ENCODE results near the gene TAF8.

The TAF8 gene

DNA sequence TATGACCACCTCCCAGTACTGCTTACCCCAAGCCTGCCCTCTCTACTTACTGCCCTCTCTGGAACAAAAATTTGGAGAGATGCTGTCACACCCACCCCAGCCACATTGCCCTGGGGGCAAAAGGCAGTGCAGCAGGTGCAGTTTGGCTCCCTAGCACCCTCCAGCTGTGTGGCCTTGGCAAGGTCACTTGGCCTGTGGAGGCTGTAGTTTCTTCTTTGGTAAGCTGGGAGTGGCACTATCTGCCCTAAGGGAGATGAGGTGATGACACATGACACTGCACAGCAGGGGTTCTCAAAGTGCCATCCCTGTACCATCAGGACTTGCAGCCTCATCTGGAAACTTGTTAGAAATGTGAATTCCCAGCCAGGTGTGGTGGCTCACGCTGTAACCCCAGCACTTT is 44.8 kb downstream of the TAF8 start:
- no peaks in the 10 kb centered on the region for H3K36me3 ChIP-seq (ENCODE audit: insufficient read depth, low read length)

GRCh38 chr6:42095776-42096541 is 45.6 kb downstream of the TAF8 start:
- Histone ChIP-seq H3K36me3 (ENCODE audit: insufficient read depth, low read length) (no peaks in the 10 kb centered on the region), H3K27ac (no peak overlapping the region), H3K4me3 (no peak overlapping the region), H3K9me3 (ENCODE audit: low read depth, low read length) (no peaks in the 10 kb centered on the region), H3K9ac (ENCODE audit: insufficient read length) (no peak overlapping the region)
- no peak for DNase-seq (ENCODE audit: low read depth, low spot score)
- no peak for TF ChIP-seq POLR2AphosphoS5 (IDR thresholded peaks at IDR 0.05; ENCODE audit: borderline replicate concordance, low read depth, low read length)
- no peak for TF ChIP-seq EZH2 (IDR thresholded peaks at IDR 0.05)
- TF ChIP-seq FOXP2 (optimal IDR thresholded peaks at IDR 0.05; ENCODE audit: control extremely low read depth, extremely low read length, insufficient read depth) = no peak

More for the DNA sequence above, 44.8 kb downstream of the TAF8 start:
- Histone ChIP-seq H3K9ac (ENCODE audit: insufficient read length) (no peak overlapping the region), H3K27ac (no peak overlapping the region), H3K9me3 (ENCODE audit: low read depth, low read length) (no peaks in the 10 kb centered on the region), H3K4me3 (no peak overlapping the region)
- DNase-seq (ENCODE audit: low read depth, low spot score) = no peak
- TF ChIP-seq POLR2AphosphoS5 (IDR thresholded peaks at IDR 0.05; ENCODE audit: borderline replicate concordance, low read depth, low read length) = no peak
- TF ChIP-seq FOXP2 (optimal IDR thresholded peaks at IDR 0.05; ENCODE audit: control extremely low read depth, extremely low read length, insufficient read depth) = no peak
- no peak for TF ChIP-seq EZH2 (IDR thresholded peaks at IDR 0.05)

DNA sequence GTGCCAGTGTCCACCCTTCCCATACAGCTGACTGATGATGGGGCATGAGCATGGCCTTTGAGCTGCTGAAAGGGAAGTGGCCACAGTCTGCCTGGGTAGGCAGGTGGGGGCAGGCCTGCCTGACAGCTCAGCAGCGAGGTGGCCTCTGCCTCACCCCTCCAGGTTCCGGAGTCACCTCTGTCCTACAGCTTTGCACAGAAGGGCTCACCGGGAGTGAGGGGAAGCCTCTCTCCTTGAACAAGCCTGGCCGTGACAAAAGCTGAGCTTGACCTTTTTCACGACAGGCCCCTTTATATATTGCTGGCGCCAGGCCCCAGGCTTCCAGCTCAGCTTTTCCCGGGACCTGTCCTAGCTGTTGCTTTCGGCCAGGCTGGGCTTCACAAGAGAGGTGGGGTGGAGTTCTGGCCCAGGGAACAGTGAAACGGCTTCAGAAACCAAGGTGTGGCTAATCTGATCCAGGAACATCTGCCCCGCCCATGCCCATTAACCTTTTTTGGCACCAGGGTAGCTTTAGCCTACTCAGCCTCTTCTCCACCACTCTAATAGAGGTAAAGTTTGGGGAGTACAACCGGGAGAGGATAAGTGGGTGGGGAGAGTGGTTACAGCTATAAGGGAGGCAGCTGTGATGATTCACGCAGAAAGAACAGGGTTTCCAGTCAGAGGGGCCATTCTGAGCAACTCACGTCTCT is 49.2 kb downstream of the TAF8 start:
- Histone ChIP-seq H3K27ac (no peak overlapping the region), H3K36me3 (ENCODE audit: insufficient read depth, low read length) (no peaks in the 10 kb centered on the region), H3K9ac (ENCODE audit: insufficient read length) (no peak overlapping the region), H3K9me3 (ENCODE audit: low read depth, low read length) (no peaks in the 10 kb centered on the region), H3K4me3 (no peak overlapping the region)
- TF ChIP-seq EZH2 (IDR thresholded peaks at IDR 0.05) (no peak), FOXP2 (optimal IDR thresholded peaks at IDR 0.05; ENCODE audit: control extremely low read depth, extremely low read length, insufficient read depth) (no peak), POLR2AphosphoS5 (IDR thresholded peaks at IDR 0.05; ENCODE audit: borderline replicate concordance, low read depth, low read length) (no peak)
- DNase-seq (ENCODE audit: low read depth, low spot score) = no peak

DNA sequence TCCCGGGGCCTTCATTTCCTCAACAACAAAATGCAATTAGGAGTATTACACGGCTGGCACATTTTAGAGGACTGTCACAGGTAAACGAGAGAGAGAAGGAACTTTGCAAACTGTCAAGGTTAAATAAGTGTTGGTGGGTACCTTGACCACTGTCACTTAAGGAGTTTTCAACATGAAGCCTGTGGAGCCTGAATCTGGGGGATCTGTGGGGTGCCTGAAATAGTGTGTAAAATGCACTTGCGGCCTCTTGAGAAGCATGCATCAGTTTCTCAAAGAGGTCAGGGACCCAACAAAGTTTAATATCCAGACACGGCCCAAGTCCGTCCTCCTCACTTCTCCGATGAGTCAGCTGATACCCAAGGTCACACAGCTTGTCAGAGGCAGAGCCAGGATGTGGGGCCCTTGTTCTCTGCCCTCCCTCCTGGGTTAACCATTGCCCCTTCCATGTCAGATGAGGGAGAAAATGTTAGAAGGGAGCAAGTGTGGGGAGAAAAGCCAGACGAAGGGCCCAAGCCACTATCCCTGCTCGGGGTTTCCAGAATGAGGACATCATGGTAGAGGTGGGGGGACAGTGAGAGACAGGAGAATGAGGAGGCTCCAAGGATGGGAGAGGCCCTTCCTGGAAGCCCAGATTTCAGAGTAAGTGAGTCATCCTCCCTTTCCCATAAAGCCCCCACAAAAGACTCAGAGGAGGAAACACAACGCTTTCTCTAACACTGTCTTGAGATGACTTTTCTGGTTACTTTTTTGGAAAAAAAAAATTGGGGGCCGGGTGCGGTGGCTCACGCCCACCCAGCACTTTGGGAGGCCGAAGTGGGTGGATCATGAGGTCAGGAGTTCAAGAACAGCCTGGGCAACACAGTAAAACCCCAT is 49.9 kb downstream of the TAF8 start:
- H3K27ac ChIP-seq = no peak overlapping the region

DNA sequence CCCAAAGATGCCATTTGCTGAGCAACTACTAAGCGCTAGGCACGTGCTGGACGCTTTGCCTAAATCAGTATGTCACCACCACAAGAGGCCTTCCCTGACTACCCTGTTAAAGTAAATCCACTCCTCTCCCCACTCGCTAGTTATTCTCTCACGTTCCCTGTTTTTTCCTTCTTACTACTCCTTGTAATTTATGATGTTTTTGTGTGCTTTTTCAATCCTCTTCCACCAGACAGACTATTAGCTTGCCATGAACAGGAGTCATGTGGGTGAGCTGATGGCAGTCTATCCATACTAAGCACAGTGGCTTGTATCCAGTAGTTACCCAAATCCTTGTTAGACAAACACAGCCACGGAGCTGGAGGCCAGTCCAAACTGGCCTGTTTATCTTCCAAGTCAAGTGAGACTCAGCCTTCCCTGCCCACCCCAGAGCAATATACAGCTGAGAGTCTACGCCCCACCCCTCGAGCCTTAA is 50.9 kb downstream of the TAF8 start:
- H3K9me3 ChIP-seq (ENCODE audit: low read depth, low read length) = no peaks in the 10 kb centered on the region
- TF ChIP-seq EZH2 (IDR thresholded peaks at IDR 0.05) (no peak), FOXP2 (optimal IDR thresholded peaks at IDR 0.05; ENCODE audit: control extremely low read depth, extremely low read length, insufficient read depth) (no peak), POLR2AphosphoS5 (IDR thresholded peaks at IDR 0.05; ENCODE audit: borderline replicate concordance, low read depth, low read length) (no peak)
- no peak for DNase-seq (ENCODE audit: low read depth, low spot score)
- H3K36me3 ChIP-seq (ENCODE audit: insufficient read depth, low read length) = no peaks in the 10 kb centered on the region
- no peak overlapping the region for H3K4me3 ChIP-seq
- H3K27ac ChIP-seq = no peak overlapping the region
- no peak overlapping the region for H3K9ac ChIP-seq (ENCODE audit: insufficient read length)

More for the DNA sequence above, 49.9 kb downstream of the TAF8 start:
- no peaks in the 10 kb centered on the region for H3K9me3 ChIP-seq (ENCODE audit: low read depth, low read length)
- H3K4me3 ChIP-seq = no peak overlapping the region
- H3K9ac ChIP-seq (ENCODE audit: insufficient read length) = no peak overlapping the region
- TF ChIP-seq FOXP2 (optimal IDR thresholded peaks at IDR 0.05; ENCODE audit: control extremely low read depth, extremely low read length, insufficient read depth) (no peak), POLR2AphosphoS5 (IDR thresholded peaks at IDR 0.05; ENCODE audit: borderline replicate concordance, low read depth, low read length) (no peak), EZH2 (IDR thresholded peaks at IDR 0.05) (no peak)
- no peaks in the 10 kb centered on the region for H3K36me3 ChIP-seq (ENCODE audit: insufficient read depth, low read length)
- no peak for DNase-seq (ENCODE audit: low read depth, low spot score)

- no peak for DNase-seq (ENCODE audit: low read depth, low spot score)
- no peak for TF ChIP-seq EZH2 (IDR thresholded peaks at IDR 0.05)
- TF ChIP-seq FOXP2 (optimal IDR thresholded peaks at IDR 0.05; ENCODE audit: control extremely low read depth, extremely low read length, insufficient read depth) = no peak
- TF ChIP-seq POLR2AphosphoS5 (IDR thresholded peaks at IDR 0.05; ENCODE audit: borderline replicate concordance, low read depth, low read length) = no peak
These were observed 52.9 kb downstream of the TAF8 start for GRCh38 chr6:42103216-42103615.

GRCh38 chr6:42103753-42104094 is 53.4 kb downstream of the TAF8 start:
- Histone ChIP-seq H3K36me3 (ENCODE audit: insufficient read depth, low read length) (no peaks in the 10 kb centered on the region), H3K9me3 (ENCODE audit: low read depth, low read length) (no peaks in the 10 kb centered on the region), H3K9ac (ENCODE audit: insufficient read length) (no peak overlapping the region), H3K27ac (no peak overlapping the region), H3K4me3 (no peak overlapping the region)
- TF ChIP-seq FOXP2 (optimal IDR thresholded peaks at IDR 0.05; ENCODE audit: control extremely low read depth, extremely low read length, insufficient read depth) (no peak), EZH2 (IDR thresholded peaks at IDR 0.05) (no peak), POLR2AphosphoS5 (IDR thresholded peaks at IDR 0.05; ENCODE audit: borderline replicate concordance, low read depth, low read length) (no peak)
- no peak for DNase-seq (ENCODE audit: low read depth, low spot score)

More at GRCh38 chr6:42103216-42103615, 52.9 kb downstream of the TAF8 start:
- H3K9ac ChIP-seq (ENCODE audit: insufficient read length) = no peak overlapping the region
- no peak overlapping the region for H3K4me3 ChIP-seq
- no peak overlapping the region for H3K27ac ChIP-seq
- no peaks in the 10 kb centered on the region for H3K36me3 ChIP-seq (ENCODE audit: insufficient read depth, low read length)
- no peaks in the 10 kb centered on the region for H3K9me3 ChIP-seq (ENCODE audit: low read depth, low read length)

All from SK-N-MC (cell line).